Activated CD4-positive, alpha-beta T cell treated with anti-CD3 and anti-CD28 coated beads, Interleukin-2, Interleukin-4, amounts not matched to agents 100 ng/mL and 50 ng/mL, durations not matched to agents 16 hours and 8 hours (primary cell): Measurements from ENCODE around the gene USH1G.

Experiments used
- DNase-seq: peaks from one replicate; pipeline ENCODE4 v3.0.0-alpha.2; 2020; ENCODE audit warnings: low spot score

Gene USH1G

GRCh38 chr17:74903034-74903433, 20.0 kb downstream of the USH1G start:
- DNase-seq = no peak

GRCh38 chr17:74901353-74902135, 21.5 kb downstream of the USH1G start:
- no peak for DNase-seq

GRCh38 chr17:74900208-74900607, 22.8 kb downstream of the USH1G start:
- DNase-seq = no peak

- DNase-seq = no peak
Observed at GRCh38 chr17:74898376-74898946, 24.6 kb downstream of the USH1G start.

- DNase-seq = no peak
Observed at GRCh38 chr17:74893936-74894671, 29.0 kb downstream of the USH1G start.

- no peak for DNase-seq
Observed at GRCh38 chr17:74892974-74893911, 29.8 kb downstream of the USH1G start, which contains the start of gene FADS6. Gene FADS6, minus strand, starts transcription at chr17:74893633. Its CDS starts 38 bp downstream, at chr17:74893595.

- DNase-seq = no peak
Observed at GRCh38 chr17:74892013-74892841, 30.8 kb downstream of the USH1G start.

GRCh38 chr17:74890554-74890953, 32.5 kb downstream of the USH1G start:
- no peak for DNase-seq

- DNase-seq = no peak
Observed at GRCh38 chr17:74888469-74888868, 34.6 kb downstream of the USH1G start.

- no peak for DNase-seq
Observed at GRCh38 chr17:74883241-74883745, 39.8 kb downstream of the USH1G start.

- DNase-seq = no peak
Observed at GRCh38 chr17:74882517-74883240, 40.4 kb downstream of the USH1G start.

GRCh38 chr17:74881073-74881472, 42.0 kb downstream of the USH1G start:
- DNase-seq = no peak

GRCh38 chr17:74879308-74879707, 43.7 kb downstream of the USH1G start:
- no peak for DNase-seq

- no peak for DNase-seq
Observed at GRCh38 chr17:74878658-74879057, 44.4 kb downstream of the USH1G start.

- no peak for DNase-seq
Observed at GRCh38 chr17:74877592-74878548, 45.2 kb downstream of the USH1G start.

GRCh38 chr17:74875977-74876593, 47.0 kb downstream of the USH1G start:
- DNase-seq = no peak

GRCh38 chr17:74875155-74875976, 47.7 kb downstream of the USH1G start:
- DNase-seq = no peak
